ENCODE results near the gene USP6.

DNA sequence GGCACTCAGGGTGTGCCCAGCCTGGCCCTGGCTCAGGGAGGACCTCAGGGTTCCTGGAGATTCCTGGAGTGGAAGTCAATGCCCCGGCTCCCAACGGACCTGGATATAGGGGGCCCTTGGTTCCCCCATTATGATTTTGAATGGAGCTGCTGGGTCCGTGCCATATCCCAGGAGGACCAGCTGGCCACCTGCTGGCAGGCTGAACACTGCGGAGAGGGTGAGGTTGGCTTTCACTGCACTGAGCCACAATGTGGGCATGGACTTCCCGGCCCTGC is 23.6 kb downstream of the USP6 start:
- TF ChIP-seq POLR2A (IDR thresholded peaks at IDR 0.05; ENCODE audit: low read depth, low read length) (no peak), POLR2AphosphoS5 (IDR thresholded peaks at IDR 0.05; ENCODE audit: low read depth, low read length) (no peak), TAF1 (IDR thresholded peaks at IDR 0.05; ENCODE audit: borderline replicate concordance, low read depth, low read length) (no peak)

All from GM12892 (cell line).